ENCODE measurements around the gene ACHE. TPM values are rescaled to one million over a fixed set of nuclear protein-coding genes. Genes with fewer than 3 reads are reported as not detected.

The ACHE gene
- polyA plus RNA-seq, 1 donor: 82.8 TPM

DNA sequence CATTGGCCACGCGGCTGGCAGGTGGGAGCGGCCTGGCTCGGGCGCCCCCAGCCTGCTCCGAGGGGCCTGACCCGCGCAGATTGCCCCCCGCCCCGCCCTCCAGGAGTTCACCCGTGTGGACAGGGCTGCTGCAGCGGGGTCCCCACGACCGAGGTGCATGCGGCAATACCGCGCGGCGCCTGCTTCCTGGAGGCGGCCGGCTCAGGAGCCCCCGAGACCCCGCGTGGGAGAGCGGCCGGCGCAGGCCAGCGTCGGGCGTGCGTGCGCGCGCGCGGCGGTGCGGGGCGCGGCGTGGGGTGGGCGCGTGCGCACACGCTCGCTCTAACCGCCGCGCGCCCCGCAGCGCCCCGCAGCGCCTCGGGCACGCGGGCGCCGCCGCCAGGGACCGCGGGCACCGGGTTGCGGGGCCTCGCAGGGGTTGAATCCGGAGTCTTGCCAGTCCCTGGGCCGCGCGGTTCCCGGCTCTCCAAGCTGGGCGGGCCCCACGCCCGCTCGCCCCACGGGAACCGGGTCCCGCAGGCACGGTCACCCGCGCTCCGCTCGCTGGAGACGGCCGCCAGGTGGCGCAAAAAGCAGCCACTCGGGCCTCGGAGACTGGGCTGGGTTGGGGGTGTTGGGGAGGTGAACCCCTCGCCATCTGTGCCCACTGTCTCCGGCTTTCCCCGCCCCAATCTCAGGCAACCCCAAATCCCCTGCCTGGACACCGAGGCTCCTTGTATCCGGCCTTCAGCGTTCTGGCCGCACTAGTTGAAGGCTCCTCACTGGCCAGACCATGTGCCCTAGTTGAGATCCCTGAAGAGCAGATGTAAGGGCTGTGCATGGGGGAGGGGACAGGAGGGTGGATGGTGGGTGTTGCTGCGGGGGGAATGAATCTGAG, 1.3 kb upstream of the ACHE start:
- no peak for DNase-seq

DNA sequence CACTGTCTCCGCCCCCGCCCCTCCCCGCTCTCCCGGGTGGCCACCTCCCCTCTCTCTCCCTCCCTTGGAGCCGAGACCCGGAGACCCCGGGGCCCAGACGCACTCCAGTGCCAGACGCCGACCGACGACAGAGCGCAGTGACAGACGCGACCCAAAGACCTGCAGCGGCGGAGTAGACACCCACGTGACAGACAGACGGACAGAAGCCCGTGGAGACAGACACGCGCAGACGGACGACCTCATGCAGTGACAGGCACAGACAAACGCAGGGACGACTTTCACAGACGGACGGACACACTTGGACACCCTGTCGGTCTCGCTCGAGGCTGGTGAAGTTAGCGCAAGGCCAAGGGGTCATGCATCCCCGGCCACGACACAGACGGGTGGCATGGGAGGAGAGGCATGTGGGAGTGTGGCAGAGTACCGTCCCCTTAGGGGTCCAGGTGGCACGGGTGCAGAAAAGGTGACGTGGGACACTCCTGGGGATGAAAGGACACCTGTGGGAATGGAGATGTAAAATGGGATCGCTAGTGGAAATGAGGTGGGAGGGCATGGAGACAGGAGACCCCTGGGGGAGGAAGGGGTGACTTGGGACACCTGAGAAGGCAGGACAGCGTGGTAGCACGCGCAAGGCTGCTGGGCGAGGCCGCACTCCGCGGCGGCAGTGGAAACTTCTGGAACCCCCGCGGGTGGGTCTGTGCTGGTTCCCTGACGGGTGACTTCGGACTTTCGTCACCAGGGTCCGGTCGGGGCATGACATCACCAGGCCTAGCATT, 456 bp upstream of the ACHE start:
- DNase-seq: no peak

DNA sequence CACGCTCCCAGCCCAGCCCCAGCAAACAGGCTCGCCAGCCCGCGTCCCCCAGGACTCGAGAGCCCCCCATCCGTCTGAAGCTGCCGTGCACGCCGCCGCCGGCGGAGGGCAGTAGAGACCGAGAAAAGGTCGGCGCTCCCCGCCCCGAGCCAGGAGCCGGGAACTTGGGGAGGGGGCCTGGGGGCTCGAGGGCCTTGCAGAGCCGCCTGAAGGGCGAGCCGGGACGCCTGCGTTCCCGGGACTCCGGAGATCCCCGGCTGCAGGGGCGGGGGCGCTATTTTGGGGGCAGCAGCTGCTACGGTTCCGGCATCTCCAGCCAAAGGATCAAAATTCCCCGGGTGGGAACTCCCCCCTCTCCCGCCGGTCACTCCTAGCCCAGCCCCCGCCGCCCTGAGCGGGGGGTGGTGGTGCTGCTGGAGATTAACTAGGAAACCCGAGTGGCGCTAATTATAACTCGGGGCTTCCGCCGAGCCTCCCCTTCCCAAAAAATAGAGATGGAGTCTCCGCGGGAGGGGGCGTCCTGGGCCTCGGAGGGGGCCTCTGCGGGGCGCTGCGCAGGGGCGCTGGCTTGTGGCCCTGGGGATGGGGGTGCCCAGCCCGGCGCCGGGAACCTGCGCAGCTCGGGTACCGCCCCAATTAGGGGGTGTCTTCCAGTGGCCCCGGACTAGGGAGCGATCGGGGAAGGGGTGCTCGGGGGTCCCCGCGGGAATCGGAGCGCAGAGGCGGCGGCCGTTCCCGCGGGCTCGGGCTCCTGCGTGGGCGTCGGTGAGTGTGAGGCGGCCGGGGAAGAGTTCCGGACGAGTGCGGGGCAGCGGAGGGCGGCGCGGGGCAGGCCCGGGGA, 608 bp downstream of the ACHE start:
- DNase-seq: no peak

DNA sequence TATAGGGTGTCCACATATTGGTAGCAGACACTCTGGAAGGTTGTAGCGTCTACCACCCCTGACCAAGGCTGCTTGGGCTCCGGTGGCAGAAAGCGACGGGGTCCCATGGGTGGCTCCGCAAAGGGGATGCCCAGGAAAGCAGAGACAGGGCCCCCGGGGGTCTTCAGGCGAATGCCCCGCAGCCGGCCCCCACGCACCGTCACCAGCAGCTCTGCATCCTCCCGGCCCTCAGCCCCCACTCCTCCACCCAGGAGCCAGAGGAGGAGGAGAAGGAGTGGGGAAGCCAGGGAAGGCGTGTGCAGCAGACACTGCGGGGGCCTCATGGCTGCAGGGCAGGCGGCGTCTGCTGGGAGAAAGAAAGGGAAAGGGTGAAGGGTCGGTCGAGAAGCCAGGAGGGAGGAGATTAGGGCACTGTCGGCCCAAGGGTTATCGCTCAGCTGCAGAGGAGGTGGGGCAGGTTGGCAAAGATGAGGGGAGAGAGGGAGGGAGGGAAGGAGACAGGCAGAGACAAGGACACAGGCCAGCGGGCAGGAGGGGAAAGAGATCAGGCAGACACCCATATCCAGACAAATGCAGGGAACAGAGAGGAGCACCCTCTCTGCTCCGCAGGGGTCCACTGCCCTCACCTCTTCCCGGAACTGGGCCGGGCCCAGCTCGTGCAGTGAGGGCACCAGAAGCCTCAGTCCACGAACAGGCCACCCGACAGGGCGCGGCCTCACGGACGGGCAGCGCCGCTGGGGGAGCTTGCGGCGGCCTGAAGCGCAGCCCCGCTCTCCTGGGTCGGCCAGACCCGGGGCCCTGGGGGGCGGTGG, 1.6 kb downstream of the ACHE start:
- no peak for DNase-seq

DNA sequence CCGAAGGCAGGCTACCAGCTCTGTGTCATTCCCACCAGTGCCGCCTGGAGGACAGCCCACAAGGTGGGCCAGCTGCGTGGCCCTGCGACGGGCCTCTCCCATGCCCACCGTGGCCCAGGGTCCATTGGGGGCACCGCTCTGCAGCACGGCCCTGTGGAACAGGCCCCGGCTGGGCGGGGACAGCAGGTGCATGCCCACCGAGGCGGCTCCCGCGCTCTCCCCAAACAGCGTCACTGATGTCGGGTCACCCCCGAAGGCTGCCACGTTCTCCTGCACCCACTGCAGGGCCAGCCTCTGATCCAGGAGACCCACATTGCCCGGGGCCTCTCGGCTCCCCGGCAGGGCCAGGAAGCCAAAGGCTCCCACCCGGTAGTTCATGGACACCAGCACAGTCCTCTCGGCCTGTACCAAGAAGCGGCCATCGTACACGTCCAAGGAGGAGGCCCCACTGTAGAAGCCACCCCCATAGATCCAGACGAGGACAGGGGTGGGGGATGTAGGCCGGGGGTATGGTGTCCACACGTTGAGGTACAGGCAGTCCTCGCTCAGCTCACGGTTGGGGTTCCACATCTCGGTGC, 2.3 kb downstream of the ACHE start:
- DNase-seq: no peak

DNA sequence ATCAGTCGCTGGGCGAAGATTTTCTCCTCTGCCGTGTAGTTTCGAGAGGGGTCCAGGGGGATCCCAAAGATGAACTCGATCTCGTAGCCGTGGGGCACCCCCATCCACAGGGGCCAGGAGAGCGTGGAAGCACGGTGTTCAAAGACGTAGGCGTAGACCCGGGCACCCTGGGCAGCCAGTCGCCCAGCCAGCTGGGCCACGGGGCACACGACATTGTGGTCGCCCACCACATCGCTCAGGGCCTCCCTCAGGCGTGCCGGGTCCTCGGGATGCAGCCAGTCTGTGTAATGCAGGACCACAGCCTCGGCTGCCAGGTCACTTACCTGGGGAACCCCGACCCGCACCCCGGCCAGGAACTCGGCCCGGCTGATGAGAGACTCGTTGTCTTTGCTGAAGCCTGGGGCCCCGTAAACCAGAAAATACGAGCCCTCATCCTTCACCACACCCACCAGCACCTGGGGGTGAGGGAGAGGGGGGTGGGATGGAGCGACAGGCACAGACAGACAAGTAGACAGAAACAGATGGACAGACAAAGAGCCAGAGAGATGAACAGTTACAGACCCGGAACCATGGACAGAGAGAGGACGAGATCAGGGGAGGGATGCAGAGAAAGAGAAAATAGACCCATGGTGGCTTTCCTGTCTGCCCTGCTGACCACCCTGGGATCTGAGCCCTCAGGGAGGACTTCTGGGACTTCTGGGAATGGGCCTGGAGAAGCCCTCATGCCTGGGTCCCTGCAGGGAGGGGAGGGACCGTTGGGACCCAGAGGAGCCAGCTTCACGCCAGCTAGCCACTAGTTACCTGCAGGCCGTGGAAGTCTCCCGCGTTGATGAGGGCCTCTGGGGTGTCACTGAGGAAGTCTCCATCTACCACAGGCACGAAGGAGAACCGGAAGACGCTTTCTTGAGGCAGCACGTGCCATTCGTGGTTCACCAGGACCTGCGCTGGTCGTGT, 3.0 kb downstream of the ACHE start:
- DNase-seq: no peak

DNA sequence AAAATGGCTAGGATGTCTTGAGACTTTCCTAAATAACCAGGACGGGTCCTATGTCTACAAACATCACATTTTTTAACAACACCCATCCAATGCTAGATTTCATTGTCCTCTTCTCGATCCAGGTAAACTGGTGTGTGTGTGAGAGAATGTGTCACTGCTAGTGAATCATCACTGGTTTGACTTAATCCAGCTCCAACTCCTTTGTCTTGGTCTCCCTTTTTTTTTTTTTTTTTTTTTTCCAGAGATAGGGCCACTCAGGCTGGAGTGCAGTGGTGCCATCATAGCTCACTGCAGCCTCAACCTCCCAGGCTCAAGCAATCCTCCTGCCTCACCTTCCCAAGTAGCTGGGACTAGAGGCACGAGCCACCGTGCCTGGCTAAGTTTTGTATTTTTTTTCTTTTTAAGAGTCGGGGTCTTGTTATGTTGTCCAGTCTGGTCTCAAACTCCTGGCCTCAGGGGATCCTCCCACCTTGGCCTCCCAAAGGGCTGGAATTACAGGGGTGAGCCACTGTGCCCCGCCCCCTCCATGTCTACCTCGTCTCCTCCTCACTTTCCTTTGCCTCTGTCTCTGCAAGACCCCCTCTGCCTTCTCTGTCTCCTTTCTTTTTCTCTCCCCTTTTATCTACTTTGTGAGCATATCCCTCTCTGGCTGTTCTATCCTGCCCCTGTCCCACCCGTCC, 4.0 kb downstream of the ACHE start:
- DNase-seq: no peak

DNA sequence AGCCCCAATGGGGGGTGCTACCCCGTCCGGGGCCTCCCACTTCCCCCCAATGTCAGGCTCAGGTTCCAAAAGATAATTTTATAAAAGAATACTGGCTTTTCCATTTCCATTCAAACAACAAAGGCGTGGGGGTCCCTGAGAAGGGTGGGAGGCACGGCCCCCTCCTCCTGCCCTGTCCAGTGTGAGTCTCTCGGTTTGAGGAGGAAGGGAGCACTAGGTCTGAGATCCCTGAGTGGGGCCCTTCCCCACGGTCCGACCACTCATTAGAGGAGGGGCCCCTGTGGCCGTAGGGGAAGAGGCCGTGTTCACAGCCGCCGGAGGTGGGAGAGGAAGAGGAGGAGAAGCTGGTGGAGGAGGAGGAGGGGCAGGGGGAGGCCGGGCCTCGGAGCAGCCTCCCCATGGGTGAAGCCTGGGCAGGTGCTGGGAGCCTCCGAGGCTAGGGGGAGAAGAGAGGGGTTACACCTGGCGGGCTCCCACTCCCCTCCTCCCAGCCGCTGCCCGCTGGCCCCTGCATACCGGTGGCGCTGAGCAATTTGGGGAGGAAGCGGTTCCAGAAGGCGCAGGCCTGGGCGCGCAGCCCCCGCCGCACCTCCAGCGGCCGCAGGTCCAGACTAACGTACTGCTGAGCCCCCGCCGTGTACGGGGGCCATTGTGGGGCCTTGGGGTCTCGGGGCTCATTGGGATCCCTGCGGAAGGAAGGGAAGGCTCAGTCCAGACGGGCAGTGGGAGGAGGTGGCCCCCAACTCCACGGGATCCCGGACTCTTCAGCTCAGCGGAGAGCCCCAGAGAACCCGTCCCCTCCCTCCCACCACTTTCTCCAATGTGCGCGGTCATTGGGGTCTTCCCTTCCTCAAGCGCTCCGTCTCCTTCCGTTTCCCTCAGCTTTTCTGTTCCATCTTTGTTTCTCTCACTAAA, 4.8 kb downstream of the ACHE start:
- no peak for DNase-seq

DNA sequence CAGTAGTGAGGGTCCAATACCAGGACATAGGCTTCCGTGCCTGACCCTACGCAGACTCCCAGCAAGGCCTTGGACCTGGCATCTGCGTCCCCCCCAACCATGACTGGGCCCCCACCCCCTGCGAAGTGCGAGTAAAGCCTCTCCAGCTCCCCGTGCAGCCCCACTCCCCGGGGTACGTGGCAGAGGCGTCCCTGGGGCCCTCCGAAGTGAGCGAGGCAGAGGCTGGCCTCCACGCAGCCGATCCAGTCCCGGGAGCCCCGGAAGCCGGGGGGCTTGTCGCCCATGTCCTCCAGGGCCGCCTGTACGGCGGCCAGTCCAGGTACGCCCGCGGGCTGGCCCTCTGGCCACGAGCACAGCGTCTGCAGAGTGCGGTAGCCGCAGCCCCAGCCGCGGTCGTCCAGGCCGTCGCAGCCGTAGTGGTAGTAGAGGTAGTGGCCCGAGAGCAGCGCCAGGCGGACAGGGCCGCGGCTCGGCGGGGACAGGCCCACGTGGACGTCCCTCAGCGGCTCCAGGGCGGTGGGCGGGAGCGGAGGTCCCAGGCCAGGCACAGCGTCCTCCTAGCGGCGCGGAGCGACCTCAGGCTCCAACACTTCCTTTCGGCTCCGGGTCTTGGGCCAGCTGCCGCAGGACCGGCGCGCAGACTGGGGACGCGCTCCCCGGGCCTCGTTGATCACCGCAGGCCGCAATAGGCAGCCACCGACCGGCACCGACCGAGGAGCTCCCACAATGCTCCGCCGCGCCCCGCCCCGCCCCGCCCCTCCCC, 6.5 kb downstream of the ACHE start, which contains the start of gene UFSP1:
TSS of gene UFSP1 (minus strand) at position 728 of the 763 bp plus-strand sequence. CDS start at position 284, 444 bp downstream.
- DNase-seq: no peak

DNA sequence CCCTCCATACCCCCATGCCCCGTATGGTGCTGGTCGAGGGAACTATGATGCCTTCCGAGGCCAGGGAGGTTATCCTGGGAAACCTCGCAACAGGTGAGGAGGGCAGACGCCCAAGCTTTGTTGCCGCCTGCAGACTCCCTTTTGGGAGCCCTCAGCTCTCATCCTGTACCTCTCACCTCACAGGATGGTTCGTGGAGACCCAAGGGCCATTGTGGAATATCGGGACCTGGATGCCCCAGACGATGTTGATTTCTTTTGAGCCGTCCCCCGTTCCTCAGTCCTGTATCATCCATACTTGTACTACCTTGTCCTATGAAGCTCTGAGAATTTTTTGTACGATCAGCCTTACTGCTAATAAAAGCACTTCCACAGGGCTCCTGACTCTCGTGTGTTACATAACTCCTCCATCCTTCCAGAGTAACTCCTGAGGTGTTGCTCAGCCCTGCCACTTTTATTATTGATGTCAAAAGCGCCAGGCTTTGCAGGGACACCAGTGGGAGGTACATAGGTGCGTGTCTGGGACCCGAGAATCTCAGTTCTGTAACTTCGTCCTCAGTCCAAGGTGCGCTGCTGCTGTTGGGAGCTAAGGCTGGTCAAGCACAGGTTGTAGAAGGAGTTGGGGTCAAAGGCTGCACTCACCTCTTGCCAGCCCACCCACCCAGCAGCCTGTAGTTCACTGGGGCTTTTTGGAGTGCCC, 7.2 kb downstream of the ACHE start:
- no peak for DNase-seq

DNA sequence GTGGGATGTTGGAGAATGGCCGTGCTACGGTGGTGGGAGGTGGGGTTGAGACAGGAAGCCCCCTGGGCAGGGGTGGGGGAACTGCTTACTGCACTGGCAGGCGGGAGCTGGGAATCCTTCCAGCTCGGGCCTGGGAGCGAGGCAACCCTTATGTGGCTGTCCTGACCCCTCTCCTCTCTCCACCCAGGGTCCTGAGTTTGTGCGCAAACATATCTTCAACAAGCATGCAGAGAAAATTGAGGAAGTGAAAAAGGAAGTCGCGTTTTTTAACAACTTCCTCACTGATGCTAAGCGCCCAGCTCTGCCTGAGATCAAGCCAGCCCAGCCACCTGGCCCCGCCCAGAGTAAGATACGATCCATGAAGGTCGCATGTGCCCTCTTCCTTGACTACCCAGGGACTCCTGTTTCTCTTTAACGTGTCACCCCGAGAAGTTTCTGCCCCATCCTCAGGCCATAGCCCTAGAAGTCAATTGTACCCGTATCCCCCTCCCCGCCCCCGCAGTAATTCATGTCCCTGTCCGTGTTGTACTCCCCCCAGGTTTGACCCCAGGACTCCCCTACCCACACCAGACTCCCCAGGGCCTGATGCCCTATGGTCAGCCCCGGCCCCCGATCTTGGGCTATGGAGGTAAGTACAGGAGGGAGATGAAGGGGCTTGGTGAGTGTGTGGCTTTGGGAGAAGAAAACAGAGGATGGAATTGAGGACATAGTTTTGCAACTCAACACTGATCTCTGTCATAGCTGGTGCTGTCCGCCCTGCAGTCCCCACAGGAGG, 8.0 kb downstream of the ACHE start:
- no peak for DNase-seq

DNA sequence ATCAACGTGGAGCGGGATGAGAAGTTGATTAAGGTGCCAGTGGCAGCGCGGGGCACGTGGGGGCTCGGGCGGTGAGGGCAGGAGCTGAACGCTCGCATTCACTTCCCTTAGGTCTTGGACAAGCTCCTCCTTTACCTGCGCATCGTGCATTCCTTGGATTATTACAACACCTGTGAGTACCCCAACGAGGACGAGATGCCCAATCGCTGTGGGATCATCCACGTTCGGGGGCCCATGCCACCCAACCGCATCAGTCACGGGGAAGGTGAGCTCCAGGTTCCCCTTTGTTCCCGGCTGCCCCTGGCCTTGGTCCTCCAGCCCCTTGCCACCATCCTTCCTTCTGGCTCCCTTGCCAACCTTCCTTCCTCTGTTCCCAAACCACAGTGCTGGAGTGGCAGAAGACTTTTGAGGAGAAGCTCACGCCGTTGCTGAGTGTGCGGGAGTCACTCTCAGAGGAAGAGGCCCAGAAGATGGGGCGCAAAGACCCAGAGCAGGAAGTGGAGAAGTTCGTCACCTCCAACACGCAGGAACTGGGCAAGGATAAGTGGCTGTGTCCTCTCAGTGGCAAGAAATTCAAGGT, 8.7 kb downstream of the ACHE start:
- DNase-seq: no peak

DNA sequence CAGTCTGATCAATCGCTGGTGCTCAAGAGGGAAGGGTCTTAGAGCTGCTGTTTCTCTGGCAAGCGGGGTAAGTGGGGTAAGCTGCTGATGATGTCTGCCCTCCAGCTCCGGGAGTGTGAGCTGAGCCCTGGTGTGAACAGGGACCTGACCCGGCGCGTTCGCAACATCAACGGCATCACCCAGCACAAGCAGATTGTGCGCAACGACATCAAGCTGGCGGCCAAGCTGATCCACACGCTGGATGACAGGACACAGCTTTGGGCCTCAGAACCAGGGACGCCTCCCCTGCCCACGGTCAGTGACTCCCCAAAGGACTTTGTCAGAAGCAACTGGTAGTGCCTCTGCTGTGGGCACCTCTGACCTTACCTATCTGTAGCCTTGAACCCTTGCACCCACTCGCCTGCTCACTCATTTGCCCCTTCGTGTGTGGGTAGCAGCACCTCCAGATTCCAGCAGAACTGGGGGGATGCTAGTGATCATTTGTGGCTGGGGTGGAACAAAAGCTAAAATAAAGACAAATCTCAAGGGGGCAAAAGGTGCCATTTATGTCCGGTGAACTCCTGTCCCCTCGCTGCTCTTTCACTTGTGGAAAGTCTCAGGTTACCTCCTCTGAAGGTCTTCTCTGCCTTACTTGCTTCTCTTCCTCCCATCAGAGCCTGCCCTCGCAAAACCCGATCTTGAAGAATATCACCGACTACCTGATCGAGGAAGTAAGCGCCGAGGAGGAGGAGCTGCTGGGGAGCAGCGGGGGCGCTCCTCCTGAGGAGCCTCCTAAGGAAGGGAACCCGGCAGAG, 9.3 kb downstream of the ACHE start:
- no peak for DNase-seq

DNA sequence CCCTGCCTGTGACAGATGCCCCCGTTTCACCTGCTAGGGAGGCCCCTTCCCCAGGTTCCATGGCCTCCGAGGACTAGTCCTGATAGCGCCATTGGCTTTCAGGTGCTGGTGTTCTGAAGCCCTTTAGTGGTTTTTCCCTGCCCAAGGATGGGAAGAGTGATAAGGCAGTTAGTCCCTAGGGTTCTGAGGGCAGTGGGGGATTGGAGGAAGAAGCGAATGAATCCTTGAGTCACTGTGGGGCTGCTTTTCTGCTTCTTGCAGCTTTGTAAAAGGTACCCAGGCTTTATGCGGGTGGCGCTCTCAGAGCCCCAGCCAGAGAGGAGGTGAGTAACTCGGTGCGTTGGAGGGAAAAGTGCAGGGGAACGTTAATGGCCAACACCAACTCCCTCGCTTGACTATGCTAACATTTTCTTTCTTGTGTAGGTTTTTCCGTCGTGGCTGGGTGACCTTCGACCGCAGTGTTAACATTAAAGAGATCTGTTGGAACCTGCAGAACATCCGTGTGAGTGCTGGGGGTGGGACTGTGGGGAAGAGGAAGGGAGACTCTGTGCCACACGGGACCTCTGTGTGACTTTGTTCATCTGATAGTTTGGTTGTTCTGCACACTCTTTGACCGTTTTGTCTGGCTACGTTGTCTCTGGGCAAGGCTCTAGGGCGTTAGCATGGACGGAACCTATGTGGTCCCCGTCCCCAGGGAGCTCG, 10.1 kb downstream of the ACHE start:
- no peak for DNase-seq

Measured in hindlimb muscle (tissue), 1 donor.